Activated CD8-positive, alpha-beta memory T cell treated with anti-CD3 and anti-CD28 coated beads, Interleukin-2, amount 50 U/mL, for 1 hour (primary cell): ENCODE data around the gene LRIF1.
"Not testable (repeated sequence)": the region's sequence is repeated elsewhere in the genome, so short reads cannot be mapped to it uniquely, and the experiment has no call there.

Source experiments
- DNase-seq: peaks from one replicate; pipeline ENCODE4 v3.0.0-alpha.2; 2020; ENCODE audit errors: extremely low read depth

The LRIF1 gene, protein sequence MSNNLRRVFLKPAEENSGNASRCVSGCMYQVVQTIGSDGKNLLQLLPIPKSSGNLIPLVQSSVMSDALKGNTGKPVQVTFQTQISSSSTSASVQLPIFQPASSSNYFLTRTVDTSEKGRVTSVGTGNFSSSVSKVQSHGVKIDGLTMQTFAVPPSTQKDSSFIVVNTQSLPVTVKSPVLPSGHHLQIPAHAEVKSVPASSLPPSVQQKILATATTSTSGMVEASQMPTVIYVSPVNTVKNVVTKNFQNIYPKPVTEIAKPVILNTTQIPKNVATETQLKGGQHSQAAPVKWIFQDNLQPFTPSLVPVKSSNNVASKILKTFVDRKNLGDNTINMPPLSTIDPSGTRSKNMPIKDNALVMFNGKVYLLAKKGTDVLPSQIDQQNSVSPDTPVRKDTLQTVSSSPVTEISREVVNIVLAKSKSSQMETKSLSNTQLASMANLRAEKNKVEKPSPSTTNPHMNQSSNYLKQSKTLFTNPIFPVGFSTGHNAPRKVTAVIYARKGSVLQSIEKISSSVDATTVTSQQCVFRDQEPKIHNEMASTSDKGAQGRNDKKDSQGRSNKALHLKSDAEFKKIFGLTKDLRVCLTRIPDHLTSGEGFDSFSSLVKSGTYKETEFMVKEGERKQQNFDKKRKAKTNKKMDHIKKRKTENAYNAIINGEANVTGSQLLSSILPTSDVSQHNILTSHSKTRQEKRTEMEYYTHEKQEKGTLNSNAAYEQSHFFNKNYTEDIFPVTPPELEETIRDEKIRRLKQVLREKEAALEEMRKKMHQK

DNA sequence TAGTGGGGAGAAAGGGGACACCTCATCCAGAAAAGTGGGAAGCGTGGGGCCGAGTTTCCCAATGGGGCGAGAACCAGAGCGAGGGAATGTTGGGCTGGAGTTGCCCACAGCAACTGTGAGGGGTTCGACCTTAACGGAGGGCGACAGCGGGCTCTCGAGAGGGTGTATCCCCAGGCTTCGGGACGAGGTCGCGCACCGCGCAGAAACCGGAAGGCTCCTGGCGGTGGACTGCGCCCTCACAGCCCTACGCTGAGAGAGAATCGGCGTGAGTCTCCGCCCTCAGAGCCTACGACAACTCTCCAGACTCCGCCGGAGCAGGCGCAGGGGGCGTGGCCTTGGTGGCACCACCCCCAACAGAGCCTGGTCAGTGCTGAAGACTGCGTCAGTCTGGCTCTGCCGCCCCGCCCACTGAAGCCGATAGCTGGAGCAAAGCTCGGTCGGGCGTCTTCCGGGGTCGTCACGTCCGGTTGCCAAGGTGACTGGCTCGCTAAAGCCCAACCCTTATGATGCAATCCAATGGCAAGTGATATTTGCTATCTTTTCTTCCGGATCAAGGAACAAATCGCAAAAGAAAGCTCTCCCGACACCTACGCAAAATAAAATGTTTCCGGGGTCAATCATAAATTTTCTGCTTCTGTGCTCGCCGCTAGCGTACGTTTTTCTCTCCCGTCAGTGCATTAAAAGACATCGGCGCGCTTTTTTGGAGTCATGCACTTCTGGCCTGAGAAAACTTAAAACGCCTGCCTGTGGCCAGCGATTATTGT is at the start of gene LRIF1:
LRIF1 (minus strand) TSS at position 232 of the 764 bp plus-strand sequence. CDS start 234 bp downstream, outside the sequence.
- peak; percentile 99 for DNase-seq

DNA sequence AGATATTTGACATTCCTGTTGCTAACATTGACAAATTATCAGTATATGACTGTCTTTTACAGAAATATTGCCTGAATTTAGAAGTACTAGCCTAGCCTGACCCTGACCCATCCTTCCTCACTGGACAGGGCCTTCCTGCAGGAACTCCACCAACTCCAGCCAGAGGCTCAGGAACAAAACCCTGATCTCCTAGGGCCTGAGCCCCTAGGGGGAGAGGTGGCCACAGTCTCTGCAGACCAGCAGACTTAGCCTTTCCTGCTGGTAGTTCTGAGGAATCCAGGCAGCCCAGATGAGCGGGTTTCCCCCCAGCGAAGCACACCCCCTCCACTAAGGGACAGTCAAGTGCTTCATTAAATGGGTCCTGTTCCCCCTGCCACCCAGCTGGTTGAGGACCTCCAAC is 44.3 kb upstream of the LRIF1 start:
- no peak for DNase-seq

- DNase-seq, result no peak
These were observed 42.8 kb upstream of the LRIF1 start for GRCh38 chr1:111006556-111006955.

DNA sequence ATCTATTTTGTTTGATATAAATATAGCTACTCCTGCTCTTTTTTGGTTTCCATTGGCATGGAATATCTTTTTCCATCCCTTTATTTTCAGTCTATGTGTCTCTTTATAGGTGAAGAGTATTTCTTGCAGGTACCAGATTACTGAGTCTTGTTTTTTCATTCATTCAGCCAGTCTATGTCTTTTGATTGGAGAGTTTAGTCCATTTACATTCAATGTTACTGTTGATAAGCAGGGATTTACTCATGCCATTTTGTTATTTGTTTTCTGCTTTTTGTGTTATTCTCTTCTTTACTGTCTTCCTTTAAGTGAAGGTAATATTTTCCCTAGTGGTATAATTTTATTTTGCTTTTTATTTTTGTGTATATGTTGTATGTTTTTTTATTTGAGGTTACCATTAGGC is 35.9 kb upstream of the LRIF1 start:
- not testable (repeated sequence) for DNase-seq

DNA sequence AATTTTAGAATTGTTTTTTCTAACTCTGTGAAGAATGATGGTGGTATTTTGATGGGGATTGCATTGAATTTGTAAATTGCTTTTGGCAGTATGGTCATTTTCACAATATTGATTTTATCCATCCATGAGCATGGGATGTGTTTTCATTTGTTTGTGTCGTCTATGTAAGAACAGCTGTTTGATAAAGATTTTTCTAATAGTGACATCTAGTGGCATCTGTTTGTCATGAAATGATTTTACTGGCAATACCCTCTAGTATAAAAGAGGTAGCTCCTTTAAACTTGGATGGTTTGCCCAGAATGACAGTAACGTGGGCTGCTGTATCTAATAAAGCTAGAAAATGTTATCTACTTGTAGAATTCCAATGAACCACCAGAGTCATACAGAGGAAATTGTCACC is 28.6 kb upstream of the LRIF1 start:
- DNase-seq, result not testable (repeated sequence)

- DNase-seq, result not testable (repeated sequence)
These were observed 27.6 kb upstream of the LRIF1 start for GRCh38 chr1:110991295-110991694.

GRCh38 chr1:110990541-110990940 is 26.8 kb upstream of the LRIF1 start:
- no peak for DNase-seq

- no peak for DNase-seq
These were observed 22.7 kb upstream of the LRIF1 start for GRCh38 chr1:110986407-110986891.

DNA sequence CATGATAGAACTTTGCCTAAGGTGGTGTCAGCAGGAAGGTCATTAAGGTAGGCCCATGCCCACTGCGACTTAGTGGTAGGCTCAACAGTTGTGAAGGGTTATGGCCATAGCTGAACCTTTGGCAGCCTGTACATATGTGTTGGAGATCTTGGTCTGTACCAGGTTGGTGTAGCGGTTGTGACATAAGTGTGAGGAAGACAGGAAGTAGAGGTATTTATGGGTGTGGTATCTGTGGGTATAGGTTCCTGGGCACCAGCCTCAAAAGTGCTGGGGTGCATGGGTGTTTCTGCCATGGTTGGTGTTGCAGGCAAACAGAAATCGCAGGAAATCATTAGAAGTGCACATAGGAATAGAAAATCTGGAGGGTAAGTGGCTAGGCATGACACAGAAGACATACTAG is 18.6 kb upstream of the LRIF1 start:
- DNase-seq, result no peak

- DNase-seq, result no peak
These were observed 15.4 kb upstream of the LRIF1 start for GRCh38 chr1:110979154-110979553.

DNA sequence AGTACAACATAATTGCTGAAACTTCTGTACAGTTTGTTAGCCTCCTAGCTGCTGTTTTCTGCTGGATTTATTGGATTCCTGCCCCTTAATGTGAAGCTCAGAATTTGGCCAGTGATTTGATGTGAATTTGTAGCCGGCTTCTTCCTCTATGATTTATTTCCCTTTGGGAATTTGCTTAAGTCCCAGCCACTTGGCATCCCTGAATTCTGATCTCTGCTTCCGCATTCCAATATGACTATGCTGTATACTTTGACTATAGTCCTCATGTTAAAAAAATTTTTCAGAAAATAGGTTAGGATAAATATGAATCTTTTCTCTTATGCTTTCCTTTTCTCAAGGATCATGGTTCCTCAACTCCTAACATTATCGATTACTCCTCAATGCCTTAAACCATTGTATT is 12.4 kb upstream of the LRIF1 start:
- DNase-seq, result no peak

- no peak for DNase-seq
These were observed 11.5 kb upstream of the LRIF1 start for GRCh38 chr1:110975265-110975664.

DNA sequence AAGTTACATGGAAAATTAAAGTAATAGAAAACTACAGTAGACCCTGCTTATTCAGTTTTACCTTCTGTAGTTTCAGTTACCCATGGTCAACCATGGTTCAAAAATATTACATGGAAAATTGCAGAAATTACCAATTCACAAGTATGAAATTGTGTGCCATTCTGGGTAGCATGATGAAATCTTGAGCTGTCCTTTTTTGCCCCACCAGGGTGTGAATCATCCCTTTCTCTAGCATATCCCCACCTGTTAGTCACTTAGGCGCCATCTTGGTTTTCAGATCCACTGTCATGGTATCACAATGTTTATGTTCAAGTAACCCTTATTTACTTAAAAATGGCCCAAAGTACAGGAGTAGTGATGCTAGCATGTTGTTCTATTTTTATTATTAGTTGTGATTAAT is 3.5 kb upstream of the LRIF1 start:
- DNase-seq, result no peak

GRCh38 chr1:110964455-110964903 is 757 bp upstream of the LRIF1 start:
- no peak for DNase-seq

DNA sequence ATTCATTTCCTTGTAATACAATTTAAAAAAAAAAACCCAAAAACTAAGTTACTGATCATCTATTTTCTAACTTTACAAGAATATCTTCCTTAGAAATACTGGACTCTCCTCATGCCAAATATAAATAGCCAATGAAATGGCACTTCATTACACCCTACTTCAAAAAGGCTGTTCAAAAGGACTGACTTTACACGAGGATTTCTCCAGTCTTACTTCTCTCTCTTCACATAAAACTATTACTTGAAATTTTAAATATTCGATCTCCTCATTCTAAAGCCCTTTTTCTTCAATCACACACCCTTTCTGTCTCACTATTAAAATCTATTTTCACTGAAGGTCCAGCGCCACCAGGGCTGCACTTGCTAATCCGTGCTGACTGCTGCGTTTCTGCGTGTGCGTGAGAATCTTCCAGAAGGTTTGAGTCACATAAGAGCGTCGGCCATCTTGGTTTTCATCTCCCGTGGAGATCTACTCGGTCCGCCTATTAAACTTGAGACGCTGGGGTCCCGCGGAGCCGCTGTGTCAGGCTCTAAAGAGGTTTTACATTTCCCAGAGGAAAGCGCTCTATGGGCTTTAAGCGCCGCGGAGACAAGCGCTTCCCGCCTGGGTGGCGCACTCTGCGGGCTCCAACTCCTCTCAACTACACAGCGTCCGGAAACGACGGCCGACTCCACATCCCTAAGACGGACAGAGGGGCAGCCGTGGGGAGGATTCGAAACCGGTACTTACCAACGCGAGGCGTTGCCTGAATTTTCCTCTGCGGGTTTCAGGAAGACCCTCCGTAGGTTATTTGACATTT is 631 bp downstream of the LRIF1 start:
- DNase-seq, result peak; percentile 13

DNA sequence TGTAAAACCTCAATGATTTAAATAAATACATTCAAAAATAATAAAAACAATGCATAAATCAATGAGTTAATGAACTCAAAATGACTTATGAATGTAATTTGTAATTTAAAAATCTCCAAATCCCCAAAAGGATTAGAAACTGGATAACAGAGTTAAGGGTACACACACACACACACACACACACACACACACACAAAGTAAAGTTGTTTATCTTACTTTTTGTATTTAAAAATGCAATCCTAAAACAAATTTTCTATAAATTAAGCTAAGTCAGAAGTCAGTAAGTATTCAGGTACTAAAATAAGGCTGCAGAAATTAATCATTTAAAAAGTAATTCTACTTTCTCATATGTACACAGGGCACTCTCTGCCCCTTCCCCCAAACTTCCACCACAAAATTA is 1.8 kb downstream of the LRIF1 start:
- DNase-seq, result no peak

DNA sequence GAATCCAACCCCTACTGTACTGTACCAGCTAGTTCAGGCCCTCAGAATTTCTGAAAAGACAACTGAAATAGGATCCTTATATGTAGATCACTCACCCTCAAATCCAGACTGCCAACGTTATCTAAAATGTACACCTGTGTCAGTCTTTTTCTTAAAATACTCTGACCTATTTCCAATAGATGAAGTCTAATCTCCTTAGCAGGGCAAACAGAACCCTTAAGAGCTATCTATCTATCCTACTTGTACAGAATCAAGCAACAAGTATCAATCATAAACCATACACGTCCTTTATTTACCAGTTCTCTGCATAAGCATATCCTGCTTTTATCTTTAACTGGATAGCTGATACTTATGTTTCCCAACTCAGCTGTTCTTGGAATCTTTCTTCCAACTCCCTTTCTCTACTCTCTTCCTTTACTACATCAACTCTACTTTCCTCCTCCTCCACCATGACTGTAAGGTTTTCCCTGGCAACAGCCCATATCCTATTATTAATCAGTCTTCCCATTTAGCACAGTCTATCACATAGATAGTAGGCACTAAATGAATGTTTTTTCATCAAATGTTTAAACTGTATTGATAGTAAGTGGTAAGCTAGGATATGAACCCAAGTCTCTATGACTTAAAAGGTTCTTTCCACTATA is 2.8 kb downstream of the LRIF1 start:
- no peak for DNase-seq

DNA sequence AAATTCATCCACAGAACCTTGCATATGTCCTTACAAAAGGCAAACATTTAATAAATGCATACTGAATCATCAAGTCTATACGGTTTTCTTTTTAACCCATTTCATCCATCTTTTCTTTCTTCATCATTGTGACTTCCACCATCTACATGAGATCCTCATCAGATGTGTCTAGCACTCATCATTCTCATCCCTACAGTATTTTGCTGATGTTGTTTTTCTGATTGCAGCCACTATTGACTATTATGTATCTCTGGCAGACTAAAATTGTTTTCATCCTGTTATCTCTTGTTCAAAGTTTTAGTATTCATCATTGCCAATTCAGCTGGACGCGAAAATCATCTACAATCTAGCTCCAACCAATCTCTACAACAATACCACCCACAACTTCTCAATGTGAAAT is 5.9 kb downstream of the LRIF1 start:
- no peak for DNase-seq

GRCh38 chr1:110956586-110956985 is 7.1 kb downstream of the LRIF1 start:
- no peak for DNase-seq

DNA sequence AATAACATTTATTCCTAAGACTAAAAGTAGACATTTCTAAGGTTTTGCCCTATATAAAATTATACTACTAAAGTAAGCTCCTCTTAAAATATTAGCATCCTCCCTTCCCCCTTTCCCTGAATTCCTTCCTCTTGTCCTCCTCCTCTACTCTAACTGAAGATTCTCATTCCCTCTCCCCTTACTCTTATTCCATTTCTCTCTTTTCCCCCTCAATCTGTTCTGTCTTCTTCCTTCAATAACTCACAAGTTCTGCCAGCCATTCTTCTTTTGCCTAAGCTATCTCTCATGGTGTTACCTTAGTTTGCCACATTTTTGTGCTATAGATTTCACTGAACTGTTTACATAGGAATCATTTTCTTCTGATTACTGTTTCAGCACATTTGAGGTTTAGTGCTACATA is 10.7 kb downstream of the LRIF1 start:
- DNase-seq, result no peak

DNA sequence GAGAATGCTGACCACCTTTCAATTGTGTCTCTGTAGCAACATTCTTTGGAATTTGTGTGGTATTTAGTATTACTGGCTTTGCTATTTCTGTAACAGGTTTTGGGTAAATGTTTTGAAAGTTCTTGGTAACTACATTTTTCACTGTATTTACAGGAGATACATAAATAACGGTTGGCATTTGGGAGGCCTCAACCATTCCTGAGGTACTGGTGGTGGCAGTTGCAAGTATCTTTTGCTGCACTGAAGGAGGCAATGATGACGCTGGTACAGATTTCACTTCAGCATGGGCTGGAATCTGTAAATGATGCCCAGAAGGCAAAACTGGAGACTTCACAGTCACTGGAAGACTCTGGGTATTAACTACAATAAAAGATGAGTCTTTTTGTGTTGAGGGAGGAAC is 11.7 kb downstream of the LRIF1 start:
- no peak for DNase-seq
